HFFc6 (cell line): Measurements from ENCODE around the gene PGGHG. TPM values are rescaled to one million over a fixed set of nuclear protein-coding genes. Genes with fewer than 3 reads are reported as not detected.

Source experiments
- DNase-seq: peaks from one replicate; pipeline ENCODE4 v3.0.0-alpha.2; 2018
- H3K27ac Mint-ChIP-seq: 2 replicates; pipeline ENCODE4 v1.8.0; 2020; ENCODE audit warnings: mild to moderate bottlenecking, mixed read lengths
- H3K27me3 Mint-ChIP-seq: 2 replicates; pipeline ENCODE4 v1.8.0; 2021; ENCODE audit warnings: mild to moderate bottlenecking, moderate library complexity, mixed read lengths; ENCODE audit not compliant: insufficient read depth
- H3K36me3 Mint-ChIP-seq: 2 replicates; pipeline ENCODE4 v1.8.0; 2021; ENCODE audit warnings: low read depth, mixed read lengths
- H3K4me1 Mint-ChIP-seq: 2 replicates; pipeline ENCODE4 v1.8.0; 2020; ENCODE audit warnings: low read depth, mixed read lengths
- H3K4me3 Mint-ChIP-seq: 2 replicates; pipeline ENCODE4 v1.8.0; 2020; ENCODE audit warnings: mild to moderate bottlenecking, moderate library complexity, mixed read lengths
- H3K9me3 Mint-ChIP-seq: 2 replicates; pipeline ENCODE4 v1.8.0; 2020; ENCODE audit warnings: mild to moderate bottlenecking, mixed read lengths
- total RNA-seq, 6 experiments: library from RNA; stranded (reverse); fragmentation: NEBNext Ultra II Directional; extraction: Animal tissue kit (Norgen Biotek cat#: 25700); gene quantifications; 2 replicates in 1 of 6; 3 replicates in 5 of 6; pipeline ENCODE4 v1.2.3, GENCODE V29; 2021
- TF ChIP-seq, protein P1 (sequence below): fragments of 200-600 bp; sonication (generic); IDR thresholded peaks from 2 replicates; pipeline ENCODE4 v1.5.0; 2021; ENCODE audit warnings: antibody characterized with exemption, mild to moderate bottlenecking

Gene PGGHG
- total RNA-seq, 6 experiments from 2014 or later = 9.7 to 12.2 (median 11.4) TPM

GRCh38 chr11:289398-289711 lies 429 bp downstream of the PGGHG start:
- TF ChIP-seq, protein P1, sequence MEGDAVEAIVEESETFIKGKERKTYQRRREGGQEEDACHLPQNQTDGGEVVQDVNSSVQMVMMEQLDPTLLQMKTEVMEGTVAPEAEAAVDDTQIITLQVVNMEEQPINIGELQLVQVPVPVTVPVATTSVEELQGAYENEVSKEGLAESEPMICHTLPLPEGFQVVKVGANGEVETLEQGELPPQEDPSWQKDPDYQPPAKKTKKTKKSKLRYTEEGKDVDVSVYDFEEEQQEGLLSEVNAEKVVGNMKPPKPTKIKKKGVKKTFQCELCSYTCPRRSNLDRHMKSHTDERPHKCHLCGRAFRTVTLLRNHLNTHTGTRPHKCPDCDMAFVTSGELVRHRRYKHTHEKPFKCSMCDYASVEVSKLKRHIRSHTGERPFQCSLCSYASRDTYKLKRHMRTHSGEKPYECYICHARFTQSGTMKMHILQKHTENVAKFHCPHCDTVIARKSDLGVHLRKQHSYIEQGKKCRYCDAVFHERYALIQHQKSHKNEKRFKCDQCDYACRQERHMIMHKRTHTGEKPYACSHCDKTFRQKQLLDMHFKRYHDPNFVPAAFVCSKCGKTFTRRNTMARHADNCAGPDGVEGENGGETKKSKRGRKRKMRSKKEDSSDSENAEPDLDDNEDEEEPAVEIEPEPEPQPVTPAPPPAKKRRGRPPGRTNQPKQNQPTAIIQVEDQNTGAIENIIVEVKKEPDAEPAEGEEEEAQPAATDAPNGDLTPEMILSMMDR = no peak
- Mint-ChIP-seq H3K36me3 (no peaks in the 10 kb centered on the region), H3K27me3 (peaks cover 4% of the 10 kb centered on the region; the same call in 1 of the 2 replicates), H3K4me3 (peak overlapping the region; percentile 47; the same call in 1 of the 2 replicates), H3K27ac (no peak overlapping the region), H3K9me3 (no peaks in the 10 kb centered on the region), H3K4me1 (no peaks in the 10 kb centered on the region)
- no peak for DNase-seq

- TF ChIP-seq, protein P1 = no peak
- H3K27me3 Mint-ChIP-seq = peaks cover 4% of the 10 kb centered on the region; the same call in 1 of the 2 replicates
- DNase-seq = no peak
- no peaks in the 10 kb centered on the region for H3K36me3 Mint-ChIP-seq
- H3K4me1 Mint-ChIP-seq = no peaks in the 10 kb centered on the region
- H3K4me3 Mint-ChIP-seq = no peak overlapping the region
- H3K27ac Mint-ChIP-seq = no peak overlapping the region
- H3K9me3 Mint-ChIP-seq = no peaks in the 10 kb centered on the region
Measured at GRCh38 chr11:289712-290620, 1.0 kb downstream of the PGGHG start.

- Mint-ChIP-seq H3K4me1 (no peaks in the 10 kb centered on the region), H3K27me3 (peaks cover 4% of the 10 kb centered on the region; the same call in 1 of the 2 replicates), H3K4me3 (no peak overlapping the region), H3K27ac (no peak overlapping the region), H3K9me3 (no peaks in the 10 kb centered on the region), H3K36me3 (no peaks in the 10 kb centered on the region)
- DNase-seq = no peak
- TF ChIP-seq, protein P1 = no peak
Measured at GRCh38 chr11:290621-291231, 1.8 kb downstream of the PGGHG start.

DNA sequence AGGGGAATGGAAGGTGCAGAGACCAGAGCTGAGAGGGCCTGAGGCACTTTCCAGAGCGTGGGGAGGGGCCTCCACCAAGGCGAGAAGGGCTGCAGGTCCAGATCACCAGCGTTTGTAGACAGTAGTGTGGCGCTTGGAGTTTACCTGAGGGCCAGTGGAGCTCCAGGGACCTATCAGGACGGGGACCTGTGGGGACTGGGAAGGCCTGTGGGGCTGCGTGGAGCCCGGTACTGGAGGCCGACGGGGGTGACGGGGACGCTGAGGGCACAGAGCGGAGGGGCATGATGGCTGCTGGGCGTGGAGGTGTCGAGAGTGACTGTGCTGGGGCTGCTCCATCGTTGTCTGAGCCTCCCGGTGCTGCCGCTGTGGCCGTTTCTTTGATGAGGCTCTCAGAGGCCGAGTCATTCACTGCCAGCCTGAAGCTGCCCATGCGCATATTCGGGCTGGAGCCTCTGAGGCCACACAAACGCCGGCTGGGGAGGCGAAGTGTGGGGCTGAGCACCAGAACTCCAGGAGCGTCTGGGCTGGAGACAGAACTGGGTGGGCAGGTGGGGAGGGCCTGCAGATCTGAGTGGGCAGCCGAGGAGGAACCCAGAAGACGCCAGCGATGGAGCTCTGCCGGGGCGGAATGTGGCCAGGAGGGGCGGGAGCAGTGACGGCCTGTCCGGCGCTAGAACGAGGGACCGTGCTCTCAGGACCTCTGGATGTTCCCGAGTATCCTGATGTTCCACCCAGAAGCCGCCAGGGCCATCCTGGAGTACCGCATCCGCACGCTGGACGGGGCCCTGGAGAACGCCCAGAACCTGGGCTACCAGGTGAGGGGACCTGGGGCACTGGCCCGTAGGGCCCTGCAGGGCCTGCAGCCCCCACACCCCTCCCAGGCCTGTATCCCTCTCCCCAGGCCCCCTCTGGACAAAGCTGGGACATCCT lies 2.6 kb downstream of the PGGHG start:
- H3K4me3 Mint-ChIP-seq = no peak overlapping the region
- no peak overlapping the region for H3K27ac Mint-ChIP-seq
- H3K9me3 Mint-ChIP-seq = no peaks in the 10 kb centered on the region
- H3K4me1 Mint-ChIP-seq = no peaks in the 10 kb centered on the region
- H3K27me3 Mint-ChIP-seq = peaks cover 3% of the 10 kb centered on the region; the same call in 1 of the 2 replicates
- TF ChIP-seq, protein P1 = no peak
- no peaks in the 10 kb centered on the region for H3K36me3 Mint-ChIP-seq
- no peak for DNase-seq
